Duodenal mucosa (tissue), 2 donors: ENCODE data around the gene KLHL30.

Experiments
- H3K27ac ChIP-seq: one replicate; pipeline ENCODE4 v1.7.0; 2013; ENCODE audit warnings: low read depth, low read length
- H3K27me3 ChIP-seq, 2 donors: one replicate each; pipeline ENCODE4 v1.7.0; 2013; ENCODE audit warnings: low read length in 2 of 2, control low read depth in 1 of 2; ENCODE audit not compliant: insufficient read depth in 2 of 2, control insufficient read depth in 1 of 2
- H3K36me3 ChIP-seq, 2 donors: one replicate each; pipeline ENCODE4 v1.7.0; 2013; ENCODE audit warnings: low read length in 2 of 2, control low read depth in 1 of 2; ENCODE audit not compliant: insufficient read depth in 2 of 2, control insufficient read depth in 1 of 2
- H3K4me1 ChIP-seq, 2 donors: one replicate each; pipeline ENCODE4 v1.7.0; 2013; ENCODE audit warnings: low read length in 2 of 2, control low read depth in 1 of 2; ENCODE audit not compliant: insufficient read depth in 2 of 2, control insufficient read depth in 1 of 2
- H3K4me3 ChIP-seq, 2 donors: one replicate each; pipeline ENCODE4 v1.7.0; 2013; ENCODE audit warnings: low read length in 2 of 2, low read depth in 1 of 2
- H3K9ac ChIP-seq, 2 donors: one replicate each; pipeline ENCODE4 v1.7.0; 2013; ENCODE audit warnings: low read length in 2 of 2, low read depth in 1 of 2
- H3K9me3 ChIP-seq, 2 donors: one replicate each; pipeline ENCODE4 v1.7.0; 2013; ENCODE audit warnings: low read length in 2 of 2, control low read depth in 1 of 2; ENCODE audit not compliant: control insufficient read depth in 1 of 2

Gene KLHL30

GRCh38 chr2:238138331-238139195, at the start of gene KLHL30:
Gene KLHL30, plus strand, starts transcription at chr2:238138668. Its CDS starts 2,087 bp downstream, at chr2:238140755.
- Histone ChIP-seq H3K27ac (no peak within 1 kb of the TSS), H3K4me3 (no peak within 1 kb of the TSS), H3K36me3 (no peaks in the 10 kb centered on the region), H3K9ac (no peak within 1 kb of the TSS), H3K4me1 (peaks cover 17 to 34% of the 10 kb centered on the region in 2 donors), H3K9me3 (no peaks in the 10 kb centered on the region), H3K27me3 (no peaks in the 10 kb centered on the region)

GRCh38 chr2:238090887-238091286, 47.6 kb upstream of the KLHL30 start:
- Histone ChIP-seq H3K9ac (no peak overlapping the region), H3K4me1 (no peaks in the 10 kb centered on the region), H3K36me3 (peaks cover 0 to 7% of the 10 kb centered on the region in 2 donors), H3K4me3 (no peak overlapping the region), H3K27me3 (no peaks in the 10 kb centered on the region), H3K27ac (no peak overlapping the region), H3K9me3 (no peaks in the 10 kb centered on the region)

- H3K4me3 ChIP-seq = no peak overlapping the region
Observed at GRCh38 chr2:238091436-238092060, 46.9 kb upstream of the KLHL30 start.

GRCh38 chr2:238092486-238093035, 45.9 kb upstream of the KLHL30 start:
- H3K27ac ChIP-seq = no peak overlapping the region

More at GRCh38 chr2:238091436-238092060, 46.9 kb upstream of the KLHL30 start:
- H3K4me1 ChIP-seq = peaks cover 0 to 3% of the 10 kb centered on the region in 2 donors
- H3K9me3 ChIP-seq = no peaks in the 10 kb centered on the region
- H3K27me3 ChIP-seq = no peaks in the 10 kb centered on the region
- H3K27ac ChIP-seq = no peak overlapping the region
- H3K36me3 ChIP-seq = peaks cover 0 to 7% of the 10 kb centered on the region in 2 donors
- no peak overlapping the region for H3K9ac ChIP-seq

GRCh38 chr2:238093181-238094140, 45.0 kb upstream of the KLHL30 start:
- H3K4me1 ChIP-seq = peaks cover 0 to 5% of the 10 kb centered on the region in 2 donors
- no peak overlapping the region for H3K4me3 ChIP-seq
- no peak overlapping the region for H3K27ac ChIP-seq
- H3K9ac ChIP-seq = no peak overlapping the region
- H3K27me3 ChIP-seq = no peaks in the 10 kb centered on the region
- H3K36me3 ChIP-seq = peaks cover 0 to 7% of the 10 kb centered on the region in 2 donors
- H3K9me3 ChIP-seq = no peaks in the 10 kb centered on the region

More at GRCh38 chr2:238092486-238093035, 45.9 kb upstream of the KLHL30 start:
- H3K36me3 ChIP-seq = peaks cover 0 to 7% of the 10 kb centered on the region in 2 donors
- no peaks in the 10 kb centered on the region for H3K27me3 ChIP-seq
- H3K9ac ChIP-seq = no peak overlapping the region
- no peaks in the 10 kb centered on the region for H3K9me3 ChIP-seq
- H3K4me1 ChIP-seq = peaks cover 0 to 5% of the 10 kb centered on the region in 2 donors
- no peak overlapping the region for H3K4me3 ChIP-seq

GRCh38 chr2:238094438-238095022, 43.9 kb upstream of the KLHL30 start:
- no peak overlapping the region for H3K9ac ChIP-seq

GRCh38 chr2:238095143-238095542, 43.3 kb upstream of the KLHL30 start:
- no peaks in the 10 kb centered on the region for H3K9me3 ChIP-seq
- H3K27me3 ChIP-seq = no peaks in the 10 kb centered on the region
- H3K27ac ChIP-seq = no peak overlapping the region
- no peak overlapping the region for H3K9ac ChIP-seq
- peaks cover 0 to 7% of the 10 kb centered on the region in 2 donors for H3K36me3 ChIP-seq
- H3K4me3 ChIP-seq = no peak overlapping the region
- peaks cover 10 to 14% of the 10 kb centered on the region in 2 donors for H3K4me1 ChIP-seq

More at GRCh38 chr2:238094438-238095022, 43.9 kb upstream of the KLHL30 start:
- H3K4me3 ChIP-seq = no peak overlapping the region
- H3K27me3 ChIP-seq = no peaks in the 10 kb centered on the region
- peaks cover 10 to 11% of the 10 kb centered on the region in 2 donors for H3K4me1 ChIP-seq
- H3K27ac ChIP-seq = no peak overlapping the region
- no peaks in the 10 kb centered on the region for H3K9me3 ChIP-seq
- H3K36me3 ChIP-seq = peaks cover 0 to 7% of the 10 kb centered on the region in 2 donors

GRCh38 chr2:238096311-238097011, 42.0 kb upstream of the KLHL30 start:
- no peaks in the 10 kb centered on the region for H3K9me3 ChIP-seq
- no peak overlapping the region for H3K9ac ChIP-seq
- no peak overlapping the region for H3K4me3 ChIP-seq
- H3K27ac ChIP-seq = no peak overlapping the region
- no peaks in the 10 kb centered on the region for H3K27me3 ChIP-seq
- H3K4me1 ChIP-seq = peaks cover 10 to 14% of the 10 kb centered on the region in 2 donors
- H3K36me3 ChIP-seq = no peaks in the 10 kb centered on the region
